Hematopoietic multipotent progenitor cell treated with erythropoietin and hydrocortisone succinate and interleukin-3 and kit ligand, for 4 days (in vitro differentiated cells): ENCODE measurements around the gene RNASE11.
"Not testable (repeated sequence)": the region's sequence is repeated elsewhere in the genome, so short reads cannot be mapped to it uniquely, and the experiment has no call there.

ENCODE experiments used
- DNase-seq: peaks from one replicate; pipeline ENCODE4 v3.0.0-alpha.2; 2015

Gene RNASE11

DNA sequence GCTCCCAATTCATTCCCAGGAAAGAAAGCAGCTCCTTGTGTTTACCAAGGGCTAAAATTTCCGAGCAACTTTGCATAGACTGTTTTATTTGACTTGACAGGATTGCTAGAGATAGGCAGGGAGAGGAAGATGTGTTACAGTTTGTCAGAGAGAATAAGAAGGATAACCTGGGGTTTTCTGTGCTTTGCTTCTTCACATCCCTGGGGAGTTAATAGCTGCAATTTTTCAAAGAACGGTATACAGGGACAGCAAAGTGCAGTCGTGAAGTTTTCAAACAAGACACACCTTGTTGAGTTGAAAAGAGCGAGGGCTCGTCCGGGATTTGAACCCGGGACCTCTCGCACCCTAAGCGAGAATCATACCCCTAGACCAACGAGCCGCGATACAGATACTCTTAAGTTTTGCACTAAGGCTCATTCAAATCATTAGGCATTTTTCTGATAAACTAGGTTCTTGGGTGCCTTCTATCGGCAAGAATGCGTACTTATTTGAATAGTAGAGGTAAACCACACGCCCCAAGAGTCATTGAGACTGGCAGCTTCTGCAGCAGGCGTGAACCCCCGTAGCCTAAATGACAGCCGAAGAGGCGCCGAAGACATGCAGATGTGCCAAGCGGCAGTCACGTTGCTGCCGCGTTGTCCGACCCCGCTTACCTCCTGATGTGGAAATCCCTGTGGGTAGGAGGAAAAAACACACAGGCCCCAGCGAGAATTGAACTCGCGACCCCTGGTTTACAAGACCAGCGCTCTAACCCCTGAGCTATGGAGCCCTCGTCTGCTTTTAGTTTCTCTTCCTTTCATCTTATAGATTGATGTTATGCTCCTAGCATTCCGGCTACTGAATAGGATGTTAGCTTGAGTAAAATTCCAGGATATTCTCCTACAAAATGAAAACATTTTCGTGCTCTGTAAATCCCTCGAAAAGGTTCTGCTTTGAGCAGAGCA is 25.6 kb upstream of the RNASE11 start:
- peak; percentile 98 for DNase-seq

DNA sequence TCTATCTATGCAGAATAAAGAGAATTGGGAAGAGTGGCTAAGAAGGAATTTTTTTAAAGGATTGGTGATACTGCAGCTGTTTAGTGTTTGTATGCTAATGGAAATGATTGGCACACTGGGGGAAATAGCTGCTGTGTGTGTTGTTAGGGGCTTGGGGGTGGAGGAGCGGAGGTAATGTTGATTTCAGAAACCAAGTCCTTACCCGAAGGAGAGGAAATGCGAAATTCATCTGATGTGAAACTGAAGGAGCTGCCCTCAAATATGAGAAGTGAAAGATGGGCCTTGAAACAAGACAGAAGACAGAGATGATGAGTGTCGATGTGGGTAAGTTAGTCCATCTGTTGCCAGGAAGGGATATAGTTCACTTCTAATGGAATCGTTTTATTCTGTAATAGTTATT is 24.6 kb upstream of the RNASE11 start:
- DNase-seq, result no peak

DNA sequence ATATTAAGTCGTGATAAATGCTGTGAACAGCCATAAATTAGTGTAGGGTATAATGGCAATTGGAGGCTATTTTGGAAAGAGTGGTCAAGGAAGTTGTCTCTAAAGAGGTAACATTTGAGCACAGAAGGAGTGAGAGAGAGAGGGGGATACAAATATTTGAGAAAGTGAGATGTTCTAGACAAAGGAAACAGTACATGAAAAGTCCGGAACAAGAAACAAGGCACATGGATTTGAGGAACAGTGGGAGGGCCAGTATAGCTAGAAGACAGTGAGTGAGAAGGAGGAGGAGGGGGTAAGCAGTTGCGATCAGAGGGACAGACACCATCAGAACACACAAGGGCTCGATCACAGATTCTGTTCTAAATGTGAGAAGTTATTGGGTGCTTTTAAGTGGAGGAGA is 23.5 kb upstream of the RNASE11 start:
- no peak for DNase-seq

DNA sequence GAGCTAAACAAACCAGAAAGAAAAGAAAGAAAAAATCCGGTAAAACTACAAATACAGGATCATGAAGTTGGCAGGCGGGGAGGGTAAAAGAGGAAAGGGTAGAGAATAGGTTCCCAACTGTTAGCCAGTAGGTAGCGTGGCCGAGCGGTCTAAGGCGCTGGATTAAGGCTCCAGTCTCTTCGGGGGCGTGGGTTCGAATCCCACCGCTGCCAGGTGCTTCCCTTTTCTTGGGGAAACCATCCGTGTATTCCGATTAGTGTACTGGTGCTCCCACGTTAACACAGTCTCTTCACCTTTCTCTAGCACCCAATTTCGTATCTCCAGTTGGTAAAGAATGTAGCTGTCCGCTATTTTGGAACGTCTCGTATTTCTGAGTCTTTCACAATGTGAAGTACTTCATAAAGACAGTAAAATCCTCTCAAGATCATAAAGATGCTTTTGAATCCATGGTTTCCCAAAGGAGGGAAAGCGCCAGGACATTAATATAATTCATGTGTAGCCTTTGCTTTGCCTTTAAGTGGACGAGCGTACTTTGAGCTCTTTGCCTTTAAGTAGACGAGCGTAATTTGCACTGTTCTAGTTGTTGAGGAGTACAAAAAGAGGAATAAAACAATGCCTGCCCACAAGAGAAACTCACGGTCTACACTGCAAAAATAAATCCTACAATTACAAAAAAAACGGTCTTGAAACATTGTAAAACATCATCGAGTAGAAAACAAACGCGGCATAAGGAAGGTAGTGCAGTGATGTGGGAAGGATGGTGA is 22.4 kb upstream of the RNASE11 start:
- DNase-seq, result peak; percentile 91

DNA sequence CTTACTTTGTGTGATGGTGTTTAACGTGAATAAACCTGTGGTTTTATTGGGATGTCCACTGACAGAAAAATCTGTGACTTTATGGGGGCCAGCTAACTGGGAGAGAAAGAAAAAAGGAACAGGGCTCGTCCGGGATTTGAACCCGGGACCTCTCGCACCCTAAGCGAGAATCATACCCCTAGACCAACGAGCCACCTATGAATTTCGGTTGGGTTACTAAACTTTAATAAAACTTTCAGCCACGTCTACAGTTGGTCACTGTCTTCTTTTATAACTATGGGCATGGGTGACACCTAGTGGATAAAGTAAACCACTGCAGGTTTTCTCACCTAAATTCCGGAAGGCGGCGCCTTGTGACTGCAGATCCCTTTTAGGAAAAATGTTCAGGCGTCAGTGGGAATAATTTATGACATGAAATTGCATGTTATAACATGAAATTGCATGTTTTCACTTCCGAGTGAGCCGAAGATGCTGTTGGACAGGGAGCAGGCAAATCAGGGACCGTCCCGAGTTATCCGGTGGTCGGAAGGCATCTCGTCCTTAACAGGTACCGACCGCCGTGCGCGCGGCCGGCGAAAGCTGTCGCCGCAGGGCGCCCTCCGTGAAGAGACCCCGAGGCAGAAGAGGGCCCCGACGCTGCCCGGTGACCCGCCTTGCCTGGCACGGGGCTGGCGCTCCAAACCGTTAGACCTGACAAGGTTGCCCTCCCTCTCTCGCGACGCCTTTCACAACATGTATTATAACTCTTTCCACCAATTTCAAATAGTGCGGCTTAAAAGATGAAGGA is 21.6 kb upstream of the RNASE11 start:
- DNase-seq, result peak; percentile 95

DNA sequence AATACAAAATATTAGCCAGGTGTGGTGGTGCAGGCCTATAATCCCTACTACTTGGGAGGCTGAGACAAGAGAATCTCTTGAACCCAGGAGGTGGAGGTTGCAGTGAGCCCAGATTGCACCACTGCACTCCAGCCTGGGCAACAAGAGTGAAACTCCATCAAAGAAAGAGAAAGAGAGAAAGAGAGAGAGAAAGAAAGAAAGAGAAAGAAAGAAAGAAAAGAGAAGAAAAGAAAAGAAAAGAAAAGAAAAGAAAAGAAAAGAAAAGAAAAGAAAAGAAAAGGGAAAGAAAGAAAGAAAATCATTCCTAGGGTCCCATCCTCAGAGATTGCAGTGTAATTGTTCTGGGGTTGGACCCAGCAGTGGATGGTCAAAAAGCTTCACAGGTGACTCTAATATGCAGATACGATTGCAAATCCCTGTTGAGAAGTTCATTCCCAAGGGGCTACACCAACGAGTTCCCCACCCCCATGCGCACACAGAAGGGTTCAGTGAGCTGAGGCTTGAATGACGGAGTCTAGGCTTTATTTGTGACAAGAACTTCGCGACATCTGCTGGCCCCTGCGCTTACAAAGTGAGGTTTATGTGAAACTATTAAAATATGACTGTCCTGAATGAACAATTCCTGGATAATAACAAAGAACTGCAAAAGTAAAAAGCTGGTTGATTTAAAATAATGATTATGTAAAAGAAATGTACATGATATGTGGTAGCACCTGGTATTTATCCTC is 20.7 kb upstream of the RNASE11 start:
- no peak for DNase-seq

DNA sequence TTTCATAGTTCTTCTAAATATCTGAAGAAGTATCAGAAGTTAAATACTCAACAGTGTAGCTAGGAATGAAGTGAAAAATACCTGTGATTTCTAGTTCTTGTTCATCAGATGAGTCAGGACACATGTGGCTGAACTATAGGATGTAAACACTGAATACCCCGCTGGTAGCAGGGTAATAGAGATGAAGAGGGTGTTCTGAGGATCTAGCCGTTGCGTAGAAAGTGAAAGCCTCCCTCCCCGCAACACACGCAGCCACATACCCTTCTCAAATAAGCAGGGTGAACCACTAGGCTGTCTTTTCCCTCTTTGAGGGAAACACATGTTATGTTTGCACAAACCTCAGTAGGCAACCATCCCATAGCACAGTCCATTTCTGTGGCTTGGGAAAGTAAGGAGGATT is 19.8 kb upstream of the RNASE11 start:
- no peak for DNase-seq

DNA sequence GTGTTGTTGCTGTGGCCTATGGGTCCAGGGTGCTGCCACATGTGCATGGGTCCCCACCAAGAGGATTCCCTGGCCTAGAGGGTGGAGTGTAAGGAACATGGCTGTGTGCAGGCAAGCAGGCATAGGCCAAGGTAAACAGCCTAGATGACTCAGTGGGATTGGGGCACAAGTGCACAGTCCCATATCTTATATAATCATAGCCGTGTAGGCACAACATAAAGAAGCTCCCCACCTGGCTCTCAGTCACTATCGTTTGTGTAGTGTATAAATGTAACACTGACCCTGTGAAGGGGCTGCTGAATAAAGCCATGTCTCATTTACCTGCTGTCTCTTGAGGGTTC is 19.1 kb upstream of the RNASE11 start:
- no peak for DNase-seq

DNA sequence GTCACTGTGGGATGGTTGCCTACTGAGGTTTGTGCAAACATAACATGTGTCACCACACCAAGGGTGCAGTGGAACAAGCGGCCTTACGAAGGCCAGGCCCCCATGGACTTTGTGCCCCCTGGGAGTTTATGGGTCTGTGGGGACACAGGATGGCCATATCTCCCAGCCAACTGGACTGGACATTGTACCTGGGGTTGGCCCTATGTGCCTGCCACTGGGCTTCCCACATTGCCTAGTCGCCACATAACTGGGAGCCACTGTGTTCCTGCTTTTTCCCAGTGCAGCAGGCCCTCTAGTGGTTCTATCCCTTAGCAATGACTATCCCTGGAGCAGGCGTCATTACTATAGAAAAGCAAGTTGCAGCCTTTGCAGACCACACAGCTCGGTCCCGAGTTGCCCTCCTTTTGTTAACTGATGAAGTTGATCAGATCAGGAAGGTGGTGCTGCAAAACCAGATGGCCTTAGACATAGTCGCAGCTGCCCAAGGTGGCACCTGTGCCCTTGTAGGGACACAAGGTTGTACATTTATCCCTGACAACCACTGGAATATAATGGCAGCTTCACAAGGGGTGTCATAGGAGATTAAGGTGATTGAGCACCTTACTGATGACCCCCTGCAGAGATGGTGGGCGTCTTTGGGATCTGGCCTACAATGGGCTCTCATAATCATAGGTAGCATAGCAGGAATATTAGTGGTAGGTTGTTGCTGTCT is 18.5 kb upstream of the RNASE11 start:
- peak; percentile 68 for DNase-seq

DNA sequence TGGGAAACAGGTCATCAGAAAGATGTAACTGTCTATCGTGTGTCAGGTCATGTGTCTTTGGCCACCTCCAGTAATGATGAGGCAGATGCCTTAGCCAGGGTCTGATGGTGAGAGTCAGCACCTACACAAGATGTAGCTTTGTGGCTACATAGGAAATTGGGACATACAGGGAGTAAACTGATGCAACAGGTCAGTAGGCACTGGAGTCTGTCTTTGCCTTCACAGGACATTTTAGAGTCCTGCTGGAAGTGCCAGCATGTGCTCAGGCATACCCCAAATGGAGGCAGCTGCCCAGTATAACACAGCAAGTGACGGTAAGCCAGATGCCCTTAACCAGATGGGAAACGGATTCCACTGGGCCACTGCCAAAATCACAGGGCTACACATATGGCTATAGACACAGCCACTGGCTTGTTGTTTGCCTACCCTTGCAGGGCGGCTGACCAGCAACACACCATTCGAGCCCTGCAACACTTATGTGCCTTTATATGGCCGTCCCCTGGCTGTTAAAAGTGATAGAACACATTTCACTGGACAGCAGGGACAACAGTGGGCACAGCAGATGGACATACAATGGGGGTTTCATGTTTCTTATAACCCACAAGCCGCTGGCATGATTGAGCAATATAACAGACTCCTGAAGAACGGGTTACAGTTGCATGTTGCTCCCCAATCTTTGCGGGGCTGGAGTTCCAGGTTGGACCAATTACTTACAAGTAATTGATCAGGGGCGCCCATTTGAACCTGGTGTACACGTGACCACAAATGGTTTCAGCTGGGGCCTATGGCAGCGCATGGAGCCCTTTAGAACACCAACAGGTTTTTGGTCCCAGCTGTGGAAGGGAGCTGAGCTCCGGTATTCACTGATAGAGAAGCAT is 16.3 kb upstream of the RNASE11 start:
- DNase-seq, result no peak

DNA sequence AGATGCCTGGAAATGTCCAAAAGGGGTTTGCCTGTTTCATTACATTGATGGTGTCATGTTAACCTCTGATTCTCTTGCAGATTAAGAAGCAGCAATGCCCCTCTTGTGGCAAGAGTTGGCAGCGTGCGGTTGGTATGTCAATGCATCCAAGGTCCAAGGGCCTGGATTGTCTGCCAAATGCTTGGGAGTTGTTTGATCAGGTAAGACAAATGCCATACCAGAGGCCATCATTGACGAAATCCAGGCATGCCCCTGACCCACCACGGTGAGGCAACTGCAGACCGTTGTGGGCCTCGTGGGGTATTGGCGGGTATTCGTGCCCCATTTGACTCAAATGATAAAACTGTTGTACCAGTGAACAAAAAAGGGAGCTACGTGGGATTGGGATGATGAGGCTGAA is 14.8 kb upstream of the RNASE11 start:
- DNase-seq, result no peak

DNA sequence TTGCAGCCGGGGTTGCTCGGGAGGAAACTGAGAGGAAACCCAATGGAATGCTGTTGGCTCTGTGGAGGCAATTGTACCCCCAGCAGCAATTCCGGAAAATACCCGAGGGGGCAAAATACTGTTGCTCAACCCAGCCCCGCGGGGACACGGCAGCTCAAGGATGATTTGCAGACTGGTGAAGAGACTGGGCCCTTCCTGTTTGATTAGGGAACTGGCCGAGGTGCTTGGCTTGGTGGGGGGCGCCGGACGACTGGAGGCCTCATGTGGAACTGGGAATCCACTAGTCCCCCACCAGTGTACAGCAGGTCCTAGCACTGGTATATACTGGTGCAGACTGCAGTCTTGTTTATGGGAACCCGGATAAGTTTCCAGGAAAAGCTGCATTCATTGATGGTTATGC is 13.7 kb upstream of the RNASE11 start:
- no peak for DNase-seq

DNA sequence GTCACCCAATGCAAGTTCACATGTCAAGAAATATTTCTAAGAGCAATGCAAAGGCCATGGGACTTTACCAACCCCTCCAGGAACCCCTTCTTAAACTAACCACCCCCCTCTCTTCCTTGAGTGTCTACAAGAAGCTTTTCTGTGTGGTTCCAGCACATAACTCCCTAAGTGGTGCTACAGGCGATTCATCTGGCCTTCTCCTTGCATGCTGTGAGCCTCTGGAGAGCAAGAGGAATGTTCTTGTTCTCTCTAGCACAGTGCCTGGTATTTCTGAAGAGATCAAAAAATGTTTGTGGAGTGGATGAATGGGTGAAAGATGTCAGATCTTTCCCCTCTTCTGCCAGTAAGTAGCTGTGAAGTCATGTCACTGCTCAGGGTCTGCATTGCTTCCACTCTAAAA is 9.3 kb upstream of the RNASE11 start:
- no peak for DNase-seq

DNA sequence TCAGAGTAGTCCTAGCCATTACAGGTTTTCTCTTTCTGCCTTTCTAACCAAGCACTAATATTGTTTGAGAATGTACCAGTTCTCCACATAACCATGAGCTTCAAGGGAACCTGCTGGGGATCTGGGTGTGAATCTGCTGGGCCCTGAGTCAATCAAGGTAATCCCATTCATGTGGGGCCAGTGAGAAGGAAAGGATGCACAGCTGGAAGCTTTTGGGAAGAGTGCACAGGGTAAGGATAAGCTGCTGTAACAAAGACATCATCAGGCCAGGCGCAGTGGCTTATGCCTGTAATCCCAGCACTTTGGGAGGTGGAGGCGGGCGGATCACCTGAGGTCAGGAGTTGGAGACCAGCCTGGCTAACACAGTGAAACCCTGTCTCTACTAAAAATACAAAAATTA is 7.9 kb upstream of the RNASE11 start:
- DNase-seq, result not testable (repeated sequence)

DNA sequence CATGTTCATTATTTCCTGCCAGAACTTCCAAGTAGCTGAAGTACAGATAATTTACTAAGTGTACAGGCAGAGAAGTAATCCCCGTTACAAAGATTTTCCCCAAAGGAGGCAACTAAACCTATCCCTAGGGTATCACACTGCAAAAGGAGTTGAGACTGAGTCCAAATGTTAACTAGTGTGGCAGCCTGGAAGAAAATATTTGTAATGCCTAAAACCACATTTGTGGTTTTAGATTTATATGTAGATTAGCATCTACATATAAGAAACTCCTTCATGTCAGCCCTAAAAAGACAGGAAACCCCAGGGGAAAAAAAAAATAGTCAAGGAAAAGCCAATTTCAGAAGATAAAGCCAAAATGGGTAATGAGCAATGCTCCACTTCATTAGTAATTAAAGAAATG is 4.8 kb upstream of the RNASE11 start:
- DNase-seq, result peak; percentile 36

DNA sequence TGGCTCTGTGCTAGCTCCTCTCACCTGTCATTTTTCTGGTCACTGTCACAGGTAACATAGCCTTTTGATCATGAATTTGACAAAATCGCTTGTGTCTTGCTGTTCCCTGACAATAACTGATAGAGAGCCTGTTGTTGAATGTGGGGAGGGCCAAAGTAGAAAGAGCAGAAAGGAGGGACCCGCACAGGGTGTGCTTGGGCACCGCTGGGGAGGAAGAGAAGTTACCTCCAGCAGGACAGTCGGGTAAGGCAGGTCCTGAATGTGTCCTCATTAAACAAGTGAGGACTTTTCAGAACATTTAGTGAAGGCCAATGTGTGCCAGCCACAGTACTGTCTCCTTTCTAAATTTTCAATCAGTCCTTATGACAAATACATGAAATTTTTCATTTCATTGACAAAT is 3.4 kb upstream of the RNASE11 start, which contains the start of gene RNASE12:
Gene RNASE12, minus strand, starts transcription at position 142 of the 400 bp plus-strand sequence. CDS start 653 bp downstream, outside the sequence.
- no peak for DNase-seq

DNA sequence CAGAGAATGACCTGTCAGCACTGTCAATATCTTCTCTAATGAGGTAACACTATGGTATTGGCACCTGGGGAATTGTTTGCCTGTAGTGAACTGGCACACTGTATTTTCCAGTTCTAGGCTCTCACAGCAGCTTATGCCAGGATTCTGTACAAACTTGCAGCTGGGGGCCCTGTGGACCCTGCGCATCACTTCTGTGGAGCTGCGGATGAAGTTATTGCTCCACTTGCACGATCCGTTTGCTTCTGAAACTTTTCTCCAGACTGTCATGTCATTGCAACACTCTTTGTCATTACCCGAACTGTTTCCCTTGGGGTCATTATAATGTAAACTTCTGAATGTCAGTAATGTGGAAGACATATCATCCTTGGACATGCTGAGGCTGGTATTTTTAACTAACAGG is 3.9 kb downstream of the RNASE11 start:
- DNase-seq, result no peak

DNA sequence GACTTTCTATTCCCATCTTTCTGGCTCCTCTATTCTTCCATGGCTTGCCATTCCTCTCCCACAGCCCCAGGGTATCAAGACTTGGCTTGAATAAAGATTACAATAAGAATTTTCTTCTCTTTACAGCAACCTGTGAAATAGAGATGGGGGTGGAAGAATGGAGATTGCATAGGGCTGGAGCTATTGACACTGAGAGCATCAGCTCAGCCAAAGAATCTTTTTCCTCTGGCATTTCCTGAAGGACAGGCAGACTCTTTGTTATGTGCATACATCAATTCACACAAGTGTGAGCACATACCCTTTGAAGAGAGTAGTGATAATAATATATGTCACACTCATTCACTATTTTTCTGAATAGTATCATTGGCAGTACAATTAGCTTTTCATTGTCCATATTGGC is 4.7 kb downstream of the RNASE11 start:
- DNase-seq, result no peak

DNA sequence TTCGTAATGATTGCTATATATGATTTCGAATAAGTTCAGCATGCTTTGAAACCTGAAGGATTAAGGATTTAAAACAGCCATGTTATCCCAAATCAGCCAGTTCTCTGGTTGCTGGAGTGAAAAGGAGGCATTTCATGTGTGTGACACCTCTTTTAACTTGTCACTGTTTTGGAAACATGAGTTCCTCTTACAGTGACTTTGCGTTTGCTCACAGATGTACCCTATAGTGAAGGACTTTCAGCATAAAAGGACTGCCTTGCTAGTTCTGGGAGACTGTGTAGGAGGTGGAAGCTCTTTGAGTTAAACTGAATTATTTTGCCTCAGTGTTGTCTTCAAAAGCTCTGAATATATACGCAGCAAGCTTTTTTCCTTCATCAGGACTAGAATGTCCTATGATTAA is 7.6 kb downstream of the RNASE11 start:
- peak; percentile 60 for DNase-seq

DNA sequence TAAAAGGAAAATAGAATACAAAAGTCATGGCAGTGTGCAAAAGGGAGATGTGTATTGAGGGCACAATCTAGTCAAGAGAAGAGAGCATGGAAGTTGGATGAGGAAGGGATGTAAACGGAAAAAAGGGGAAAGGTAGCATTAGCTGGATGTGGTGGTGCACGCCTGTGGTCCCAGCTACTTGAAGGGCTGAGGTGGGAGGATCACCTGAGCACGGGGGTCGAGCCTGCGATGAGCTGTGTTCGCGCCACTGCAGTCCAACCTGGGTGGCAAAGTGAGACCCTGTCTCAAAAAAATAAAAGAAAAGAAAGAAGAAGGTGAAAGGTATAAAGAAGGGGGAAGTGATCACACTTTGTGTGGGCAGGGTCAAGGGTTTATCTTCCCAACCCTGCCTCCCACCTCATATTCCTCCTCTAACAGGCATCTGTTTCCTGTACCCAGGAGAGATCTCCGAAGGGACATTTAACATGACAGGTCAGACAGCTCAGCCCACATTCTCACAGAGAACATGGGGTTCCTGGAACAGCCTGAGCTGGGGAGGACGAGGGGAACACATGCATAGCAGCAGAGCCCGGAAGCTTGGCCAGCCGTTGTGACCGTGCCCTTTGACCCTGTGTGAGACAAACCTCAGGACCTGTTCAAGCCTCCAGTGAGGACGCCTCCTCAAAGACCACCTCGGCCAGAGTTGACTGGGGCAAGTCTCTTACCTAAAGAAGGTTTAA is 8.9 kb downstream of the RNASE11 start:
- DNase-seq, result peak; percentile 39
